Uterus (tissue), 4 donors: ENCODE measurements around the gene NHS. TPM values are rescaled to one million over a fixed set of nuclear protein-coding genes. Genes with fewer than 3 reads are reported as not detected.

Source experiments
- DNase-seq, 2 donors: peaks; one replicate each; pipeline ENCODE4 v3.0.0-alpha.2; 2019 to 2020
- H3K27ac ChIP-seq, 2 donors: fragments of 200-600 bp; sonication (generic); 1 replicate in 1 of 2; 2 replicates in 1 of 2; pipeline ENCODE4 v1.5.1; 2016 to 2018
- H3K27me3 ChIP-seq, 2 donors: fragments of 200-600 bp; sonication (generic); one replicate each; pipeline ENCODE4 v1.5.1; 2018 to 2019; ENCODE audit warnings: control low read depth in 1 of 2
- H3K36me3 ChIP-seq, 2 donors: fragments of 200-600 bp; sonication (generic); one replicate each; pipeline ENCODE4 v1.5.1; 2019; ENCODE audit warnings: control low read depth in 1 of 2
- H3K4me1 ChIP-seq, 2 donors: fragments of 200-600 bp; sonication (generic); one replicate each; pipeline ENCODE4 v1.5.1; 2018 to 2019; ENCODE audit warnings: control low read depth in 1 of 2
- H3K4me3 ChIP-seq, 2 donors: fragments of 200-600 bp; sonication (generic); 1 replicate in 1 of 2; 2 replicates in 1 of 2; pipeline ENCODE4 v1.5.1; 2018 to 2019; ENCODE audit warnings: mild to moderate bottlenecking in 1 of 2
- H3K9me3 ChIP-seq, 2 donors: fragments of 200-600 bp; sonication (generic); one replicate each; pipeline ENCODE4 v1.5.1; 2019; ENCODE audit warnings: control low read depth in 1 of 2
- CTCF ChIP-seq, 4 experiments: fragments of 200-600 bp in 2 of 4; fragments of 450-650 bp in 2 of 4; sonication (generic) in 2 of 4; IDR thresholded peaks; one replicate each; pipeline ENCODE4 v1.5.1; 2016 to 2019; ENCODE audit warnings: antibody characterized with exemption in 4 of 4, mild to moderate bottlenecking in 2 of 4, moderate library complexity in 1 of 4
- POLR2A ChIP-seq, 2 donors: fragments of 450-650 bp; IDR thresholded peaks; one replicate each; pipeline ENCODE4 v1.6.1; 2016; ENCODE audit warnings: antibody characterized with exemption in 2 of 2, mild to moderate bottlenecking in 1 of 2, moderate library complexity in 1 of 2
- intact Hi-C: fragments of 100-400 bp; cut with DNase I; formaldehyde crosslinking; loops from one replicate; pipeline ENCODE4 v1.15.1; 2023; ENCODE audit warnings: low total_unique reads
- total RNA-seq, 4 donors: library from RNA; depleted of rRNA in 3 of 4; stranded (reverse); fragments of >200 nt in 3 of 4; gene quantifications; one replicate each; pipeline versions ENCODE4 v1.1.0 to v1.2.4, GENCODE V29; 2014 to 2023
- donor health status: DM: yes; HTN: yes; CAD: no.

NHS gene
- total RNA-seq, 4 donors from 2014 or later: 3.5 to 14.3 (median 9.5) TPM

DNA sequence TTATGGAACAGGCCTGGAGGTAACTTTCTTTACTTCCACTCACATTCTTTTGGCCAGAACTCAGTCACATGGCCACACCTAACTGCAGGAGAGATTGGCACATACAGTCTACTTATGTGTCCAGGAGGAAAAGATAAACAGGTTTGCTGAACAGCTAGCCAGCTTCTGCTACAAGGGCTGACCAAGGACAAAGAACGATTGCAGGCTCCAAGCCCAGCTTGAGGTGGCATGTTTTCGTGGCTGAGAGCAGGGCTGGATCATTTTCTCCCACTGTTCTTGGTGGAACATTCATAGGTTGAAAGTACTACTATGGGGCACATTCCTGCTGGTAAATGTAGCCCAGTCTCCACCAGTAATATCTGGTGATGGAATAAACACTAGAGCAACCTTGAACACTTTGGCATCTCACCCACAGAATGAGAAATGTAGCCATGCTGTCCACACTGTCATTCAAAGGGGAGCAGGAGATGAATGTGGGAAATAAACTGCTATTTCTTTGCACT is 28.2 kb downstream of the NHS start:
- Histone ChIP-seq H3K4me1 (no peaks in the 10 kb centered on the region), H3K27ac (no peak overlapping the region), H3K27me3 (no peaks in the 10 kb centered on the region), H3K36me3 (no peaks in the 10 kb centered on the region), H3K9me3 (no peaks in the 10 kb centered on the region), H3K4me3 (no peak overlapping the region)
- no peak for DNase-seq
- TF ChIP-seq POLR2A (IDR thresholded peaks at IDR 0.05): no peak
- no peak for TF ChIP-seq CTCF (IDR thresholded peaks at IDR 0.05)
- intact Hi-C loops: no loop called here

DNA sequence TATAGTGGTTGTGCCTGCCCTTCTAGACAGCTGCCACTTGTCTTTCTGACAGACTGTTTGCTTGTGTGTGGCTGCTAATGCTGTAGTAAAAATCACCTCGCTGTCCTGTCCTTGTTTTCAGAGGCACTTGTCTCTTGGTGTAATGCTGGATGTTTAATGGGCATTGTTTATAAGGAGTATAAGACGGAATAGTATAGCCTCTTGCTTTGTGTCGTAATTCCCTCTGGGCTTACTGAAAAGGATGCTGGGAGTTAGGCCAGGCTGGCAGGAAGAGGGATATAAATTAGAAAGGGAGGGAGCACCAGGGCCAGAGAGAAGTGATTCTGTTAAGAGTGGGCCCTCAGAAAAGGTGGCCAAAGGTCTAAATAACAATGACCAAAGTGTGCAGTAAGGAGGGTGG is 29.0 kb downstream of the NHS start:
- Histone ChIP-seq H3K27me3 (no peaks in the 10 kb centered on the region), H3K27ac (no peak overlapping the region), H3K36me3 (no peaks in the 10 kb centered on the region), H3K4me1 (no peaks in the 10 kb centered on the region), H3K9me3 (no peaks in the 10 kb centered on the region), H3K4me3 (no peak overlapping the region)
- intact Hi-C loops: no loop called here
- DNase-seq: no peak
- TF ChIP-seq CTCF (IDR thresholded peaks at IDR 0.05) (no peak), POLR2A (IDR thresholded peaks at IDR 0.05) (no peak)

DNA sequence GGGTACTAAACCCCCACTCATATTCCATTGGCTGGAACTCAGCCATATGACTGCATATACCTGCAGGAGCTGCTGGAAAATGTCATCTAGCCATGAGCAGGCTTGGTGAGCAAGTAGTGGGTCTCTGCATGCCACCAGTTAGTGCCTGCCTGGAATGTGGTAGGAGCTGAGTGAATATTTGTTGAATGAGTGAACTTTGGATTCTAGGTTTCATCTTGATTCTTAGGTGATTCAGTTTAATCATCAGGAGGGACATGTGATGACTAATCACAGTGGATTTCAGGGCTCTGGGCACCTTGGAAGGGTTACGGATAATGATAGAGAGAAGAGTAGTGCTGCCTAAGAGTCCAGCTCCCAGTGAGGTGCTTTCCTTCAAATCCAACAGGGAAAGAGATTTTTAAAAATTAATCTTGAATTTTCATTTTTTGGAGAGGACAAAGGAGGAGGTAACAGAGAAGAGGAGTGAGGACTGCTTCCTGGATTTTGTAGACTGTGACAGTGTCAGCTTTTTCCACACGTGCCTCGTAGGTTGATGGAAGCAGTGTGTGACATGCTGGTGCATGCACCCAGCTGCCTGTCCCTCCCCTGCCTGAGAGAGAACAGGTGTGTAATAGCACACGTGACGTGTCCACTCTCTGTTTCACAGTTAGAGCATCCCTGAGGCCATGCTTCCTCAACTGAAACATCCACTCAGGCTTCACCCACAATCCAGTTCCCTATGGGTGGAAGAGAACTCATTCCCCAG is 30.4 kb downstream of the NHS start:
- Histone ChIP-seq H3K36me3 (no peaks in the 10 kb centered on the region), H3K4me1 (no peaks in the 10 kb centered on the region), H3K9me3 (no peaks in the 10 kb centered on the region), H3K27me3 (no peaks in the 10 kb centered on the region), H3K4me3 (no peak overlapping the region), H3K27ac (no peak overlapping the region)
- no peak for DNase-seq
- intact Hi-C loops: no loop called here
- TF ChIP-seq POLR2A (IDR thresholded peaks at IDR 0.05) (no peak), CTCF (IDR thresholded peaks at IDR 0.05) (no peak)

- H3K27me3 ChIP-seq: no peaks in the 10 kb centered on the region
- H3K4me3 ChIP-seq: no peak overlapping the region
- H3K36me3 ChIP-seq: no peaks in the 10 kb centered on the region
- TF ChIP-seq CTCF (IDR thresholded peaks at IDR 0.05): no peak
- TF ChIP-seq POLR2A (IDR thresholded peaks at IDR 0.05): no peak
- H3K27ac ChIP-seq: no peak overlapping the region
- DNase-seq: no peak
- H3K9me3 ChIP-seq: no peaks in the 10 kb centered on the region
- H3K4me1 ChIP-seq: no peaks in the 10 kb centered on the region
- intact Hi-C loops: no loop called here
These were observed 34.7 kb downstream of the NHS start for GRCh38 chrX:17409566-17410290.

DNA sequence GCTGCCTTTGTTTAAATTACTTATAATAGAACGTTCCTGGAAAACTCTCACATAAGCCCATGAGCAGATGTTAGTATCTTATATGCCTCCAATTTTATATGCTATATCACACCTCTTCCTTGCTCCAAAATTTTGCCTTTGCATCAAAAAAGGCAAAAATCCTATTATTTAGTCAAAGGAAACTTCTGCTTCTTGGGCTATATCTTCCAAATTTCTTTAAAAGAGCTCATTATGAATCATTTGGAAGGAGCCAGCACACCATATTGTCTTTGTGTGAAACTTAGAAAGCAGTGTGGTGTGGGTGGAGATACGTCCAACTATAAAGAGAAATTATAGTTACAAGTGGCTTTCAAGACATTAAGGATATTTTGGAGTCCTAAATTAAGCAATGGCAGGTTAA is 35.7 kb downstream of the NHS start:
- no peak for DNase-seq
- Histone ChIP-seq H3K4me1 (no peaks in the 10 kb centered on the region), H3K27me3 (no peaks in the 10 kb centered on the region), H3K9me3 (no peaks in the 10 kb centered on the region), H3K4me3 (no peak overlapping the region), H3K27ac (no peak overlapping the region), H3K36me3 (no peaks in the 10 kb centered on the region)
- intact Hi-C loops: no loop called here
- no peak for TF ChIP-seq CTCF (IDR thresholded peaks at IDR 0.05)
- TF ChIP-seq POLR2A (IDR thresholded peaks at IDR 0.05): no peak
